Measurements from ENCODE around the gene RPS6KB2. TPM values are rescaled to one million over a fixed set of nuclear protein-coding genes. Genes with fewer than 3 reads are reported as not detected.

Gene RPS6KB2
- total and polyA plus RNA-seq, 2 experiments from 2014 or later, result 29.5 to 41.3 TPM

- no peak for TF ChIP-seq POLR2AphosphoS5 (IDR thresholded peaks at IDR 0.05; ENCODE audit: low read depth)
- TF ChIP-seq ZNF331 (CRISPR knock-in tag; IDR thresholded peaks at IDR 0.05; ENCODE audit: low read depth), result no peak
- TF ChIP-seq STAT1 (IDR thresholded peaks at IDR 0.05; ENCODE audit: unreplicated experiment), result no peak
- no peak for TF ChIP-seq CREB1 (CRISPR knock-in tag; IDR thresholded peaks at IDR 0.05; ENCODE audit: low read depth)
- no peak for TF ChIP-seq ZNF114 (CRISPR knock-in tag; IDR thresholded peaks at IDR 0.05)
Measured at GRCh38 chr11:67450796-67451657, 22.7 kb downstream of the RPS6KB2 start (continued).

GRCh38 chr11:67451658-67451976 lies 23.3 kb downstream of the RPS6KB2 start:
- H3K4me3 Mint-ChIP-seq, result no peak overlapping the region
- H3K36me3 ChIP-seq (ENCODE audit: insufficient read depth), result no peaks in the 10 kb centered on the region
- no peak for DNase-seq (ENCODE audit: low spot score)
- H3K9me3 Mint-ChIP-seq, result no peaks in the 10 kb centered on the region
- H3F3A ChIP-seq (replicated peaks; ENCODE audit: low read depth), result no peaks in the 10 kb centered on the region
- no peak overlapping the region for H3K27ac ChIP-seq (ENCODE audit: low read depth)
- H3K36me3 Mint-ChIP-seq (ENCODE audit: low read depth), result no peaks in the 10 kb centered on the region
- no peak overlapping the region for H3K4me3 ChIP-seq
- H3K9me2 ChIP-seq (ENCODE audit: insufficient read depth), result no peaks in the 10 kb centered on the region
- no peak overlapping the region for H2AFZ ChIP-seq
- H3K4me1 Mint-ChIP-seq, result no peaks in the 10 kb centered on the region
- H3K79me2 ChIP-seq (replicated peaks; ENCODE audit: insufficient read depth), result no peaks in the 10 kb centered on the region
- no peak overlapping the region for H3K27ac Mint-ChIP-seq
- H4K20me1 ChIP-seq (replicated peaks; ENCODE audit: insufficient read depth), result no peaks in the 10 kb centered on the region
- no peaks in the 10 kb centered on the region for H3K4me1 ChIP-seq (ENCODE audit: insufficient read depth)
- no peak for ATAC-seq
- no peak overlapping the region for H3K4me2 ChIP-seq
- no peak for TF ChIP-seq NANOG (IDR thresholded peaks at IDR 0.05; ENCODE audit: borderline replicate concordance)
- no peak for TF ChIP-seq JUNB (IDR thresholded peaks at IDR 0.05; ENCODE audit: unreplicated experiment)
- TF ChIP-seq CTCF (conservative IDR thresholded peaks at IDR 0.05; ENCODE audit: low read depth in 2 of 2), result no peak
- TF ChIP-seq, protein P1, sequence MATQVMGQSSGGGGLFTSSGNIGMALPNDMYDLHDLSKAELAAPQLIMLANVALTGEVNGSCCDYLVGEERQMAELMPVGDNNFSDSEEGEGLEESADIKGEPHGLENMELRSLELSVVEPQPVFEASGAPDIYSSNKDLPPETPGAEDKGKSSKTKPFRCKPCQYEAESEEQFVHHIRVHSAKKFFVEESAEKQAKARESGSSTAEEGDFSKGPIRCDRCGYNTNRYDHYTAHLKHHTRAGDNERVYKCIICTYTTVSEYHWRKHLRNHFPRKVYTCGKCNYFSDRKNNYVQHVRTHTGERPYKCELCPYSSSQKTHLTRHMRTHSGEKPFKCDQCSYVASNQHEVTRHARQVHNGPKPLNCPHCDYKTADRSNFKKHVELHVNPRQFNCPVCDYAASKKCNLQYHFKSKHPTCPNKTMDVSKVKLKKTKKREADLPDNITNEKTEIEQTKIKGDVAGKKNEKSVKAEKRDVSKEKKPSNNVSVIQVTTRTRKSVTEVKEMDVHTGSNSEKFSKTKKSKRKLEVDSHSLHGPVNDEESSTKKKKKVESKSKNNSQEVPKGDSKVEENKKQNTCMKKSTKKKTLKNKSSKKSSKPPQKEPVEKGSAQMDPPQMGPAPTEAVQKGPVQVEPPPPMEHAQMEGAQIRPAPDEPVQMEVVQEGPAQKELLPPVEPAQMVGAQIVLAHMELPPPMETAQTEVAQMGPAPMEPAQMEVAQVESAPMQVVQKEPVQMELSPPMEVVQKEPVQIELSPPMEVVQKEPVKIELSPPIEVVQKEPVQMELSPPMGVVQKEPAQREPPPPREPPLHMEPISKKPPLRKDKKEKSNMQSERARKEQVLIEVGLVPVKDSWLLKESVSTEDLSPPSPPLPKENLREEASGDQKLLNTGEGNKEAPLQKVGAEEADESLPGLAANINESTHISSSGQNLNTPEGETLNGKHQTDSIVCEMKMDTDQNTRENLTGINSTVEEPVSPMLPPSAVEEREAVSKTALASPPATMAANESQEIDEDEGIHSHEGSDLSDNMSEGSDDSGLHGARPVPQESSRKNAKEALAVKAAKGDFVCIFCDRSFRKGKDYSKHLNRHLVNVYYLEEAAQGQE (IDR thresholded peaks at IDR 0.05; ENCODE audit: unreplicated experiment), result no peak
- TF ChIP-seq EZH2 (IDR thresholded peaks at IDR 0.05; ENCODE audit: low read depth, unreplicated experiment), result no peak
- TF ChIP-seq STAT1 (IDR thresholded peaks at IDR 0.05; ENCODE audit: unreplicated experiment), result no peak
- no peak for TF ChIP-seq ZNF331 (CRISPR knock-in tag; IDR thresholded peaks at IDR 0.05; ENCODE audit: low read depth)
- no peak for TF ChIP-seq EZH2phosphoT487 (IDR thresholded peaks at IDR 0.05; ENCODE audit: unreplicated experiment)
- TF ChIP-seq, protein P2, sequence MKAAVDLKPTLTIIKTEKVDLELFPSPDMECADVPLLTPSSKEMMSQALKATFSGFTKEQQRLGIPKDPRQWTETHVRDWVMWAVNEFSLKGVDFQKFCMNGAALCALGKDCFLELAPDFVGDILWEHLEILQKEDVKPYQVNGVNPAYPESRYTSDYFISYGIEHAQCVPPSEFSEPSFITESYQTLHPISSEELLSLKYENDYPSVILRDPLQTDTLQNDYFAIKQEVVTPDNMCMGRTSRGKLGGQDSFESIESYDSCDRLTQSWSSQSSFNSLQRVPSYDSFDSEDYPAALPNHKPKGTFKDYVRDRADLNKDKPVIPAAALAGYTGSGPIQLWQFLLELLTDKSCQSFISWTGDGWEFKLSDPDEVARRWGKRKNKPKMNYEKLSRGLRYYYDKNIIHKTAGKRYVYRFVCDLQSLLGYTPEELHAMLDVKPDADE (IDR thresholded peaks at IDR 0.05), result no peak
- no peak for TF ChIP-seq POLR2AphosphoS5 (IDR thresholded peaks at IDR 0.05; ENCODE audit: low read depth)
- peaks cover 14% of the 10 kb centered on the region for H3K27me3 Mint-ChIP-seq (ENCODE audit: insufficient read depth, low read depth, poor library complexity)
- no peaks in the 10 kb centered on the region for H3K27me3 ChIP-seq (ENCODE audit: insufficient read depth)
